Uterus (tissue), 4 donors: ENCODE results near the gene TARS3. TPM values are rescaled to one million over a fixed set of nuclear protein-coding genes. Genes with fewer than 3 reads are reported as not detected.
"Not testable (repeated sequence)": the region's sequence is repeated elsewhere in the genome, so short reads cannot be mapped to it uniquely, and the experiment has no call there.

ENCODE experiments used
- DNase-seq, 2 donors: peaks; one replicate each; pipeline ENCODE4 v3.0.0-alpha.2; 2019 to 2020
- H3K27ac ChIP-seq, 2 donors: fragments of 200-600 bp; sonication (generic); 1 replicate in 1 of 2; 2 replicates in 1 of 2; pipeline ENCODE4 v1.5.1; 2016 to 2018
- H3K27me3 ChIP-seq, 2 donors: fragments of 200-600 bp; sonication (generic); one replicate each; pipeline ENCODE4 v1.5.1; 2018 to 2019; ENCODE audit warnings: control low read depth in 1 of 2
- H3K36me3 ChIP-seq, 2 donors: fragments of 200-600 bp; sonication (generic); one replicate each; pipeline ENCODE4 v1.5.1; 2019; ENCODE audit warnings: control low read depth in 1 of 2
- H3K4me1 ChIP-seq, 2 donors: fragments of 200-600 bp; sonication (generic); one replicate each; pipeline ENCODE4 v1.5.1; 2018 to 2019; ENCODE audit warnings: control low read depth in 1 of 2
- H3K4me3 ChIP-seq, 2 donors: fragments of 200-600 bp; sonication (generic); 1 replicate in 1 of 2; 2 replicates in 1 of 2; pipeline ENCODE4 v1.5.1; 2018 to 2019; ENCODE audit warnings: mild to moderate bottlenecking in 1 of 2
- H3K9me3 ChIP-seq, 2 donors: fragments of 200-600 bp; sonication (generic); one replicate each; pipeline ENCODE4 v1.5.1; 2019; ENCODE audit warnings: control low read depth in 1 of 2
- CTCF ChIP-seq, 4 experiments: fragments of 200-600 bp in 2 of 4; fragments of 450-650 bp in 2 of 4; sonication (generic) in 2 of 4; IDR thresholded peaks; one replicate each; pipeline ENCODE4 v1.5.1; 2016 to 2019; ENCODE audit warnings: antibody characterized with exemption in 4 of 4, mild to moderate bottlenecking in 2 of 4, moderate library complexity in 1 of 4
- POLR2A ChIP-seq, 2 donors: fragments of 450-650 bp; IDR thresholded peaks; one replicate each; pipeline ENCODE4 v1.6.1; 2016; ENCODE audit warnings: antibody characterized with exemption in 2 of 2, mild to moderate bottlenecking in 1 of 2, moderate library complexity in 1 of 2
- intact Hi-C: fragments of 100-400 bp; cut with DNase I; formaldehyde crosslinking; loops from one replicate; pipeline ENCODE4 v1.15.1; 2023; ENCODE audit warnings: low total_unique reads
- total RNA-seq, 4 donors: library from RNA; depleted of rRNA in 3 of 4; stranded (reverse); fragments of >200 nt in 3 of 4; gene quantifications; one replicate each; pipeline versions ENCODE4 v1.1.0 to v1.2.4, GENCODE V29; 2014 to 2023
- donor health status: DM: yes; HTN: yes; CAD: no.

Gene TARS3
- total RNA-seq = 10 to 100 TPM in 3 of 4 donors, 1 to 10 TPM in 1; 3.3 to 24.8 (median 17.7) TPM

GRCh38 chr15:101723874-101724674 is at the start of gene TARS3:
TARS3 (minus strand) TSS chr15:101724473; CDS start chr15:101724387, 86 bp downstream.
- Histone ChIP-seq H3K9me3 (no peaks in the 10 kb centered on the region), H3K27ac (peak within 1 kb of the TSS; percentile 79 to 87), H3K27me3 (no peaks in the 10 kb centered on the region), H3K4me3 (peak within 1 kb of the TSS; percentile 55 to 69), H3K4me1 (no peaks in the 10 kb centered on the region), H3K36me3 (no peaks in the 10 kb centered on the region)
- peak; percentile 94 to 95 for DNase-seq
- TF ChIP-seq CTCF (IDR thresholded peaks at IDR 0.05) (peak in 3 of 4 experiments; percentile 14 to 43 (median 33)), POLR2A (IDR thresholded peaks at IDR 0.05) (peak; percentile 62 to 93)
- intact Hi-C loops = no loop called here

- Histone ChIP-seq H3K9me3 (no peaks in the 10 kb centered on the region), H3K4me3 (no peak overlapping the region), H3K36me3 (no peaks in the 10 kb centered on the region), H3K4me1 (no peaks in the 10 kb centered on the region), H3K27ac (no peak overlapping the region), H3K27me3 (no peaks in the 10 kb centered on the region)
- no peak for TF ChIP-seq POLR2A (IDR thresholded peaks at IDR 0.05)
- TF ChIP-seq CTCF (IDR thresholded peaks at IDR 0.05) = no peak
- no peak for DNase-seq
- intact Hi-C loops = no loop called here
These were observed 49.3 kb upstream of the TARS3 start for GRCh38 chr15:101773496-101774100.

GRCh38 chr15:101772921-101773320 is 48.6 kb upstream of the TARS3 start:
- DNase-seq = no peak
- H3K36me3 ChIP-seq = no peaks in the 10 kb centered on the region
- no peaks in the 10 kb centered on the region for H3K9me3 ChIP-seq
- H3K27ac ChIP-seq = no peak overlapping the region
- H3K4me3 ChIP-seq = no peak overlapping the region
- H3K27me3 ChIP-seq = no peaks in the 10 kb centered on the region
- intact Hi-C loops = no loop called here
- no peaks in the 10 kb centered on the region for H3K4me1 ChIP-seq
- TF ChIP-seq POLR2A (IDR thresholded peaks at IDR 0.05) (no peak), CTCF (IDR thresholded peaks at IDR 0.05) (no peak)

- H3K4me3 ChIP-seq, H3K27me3 ChIP-seq, H3K9me3 ChIP-seq, H3K36me3 ChIP-seq, DNase-seq, H3K27ac ChIP-seq, intact Hi-C loops, H3K4me1 ChIP-seq: not testable (repeated sequence)
These were observed 42.9 kb upstream of the TARS3 start for GRCh38 chr15:101767083-101767640.

GRCh38 chr15:101765772-101766456 is 41.6 kb upstream of the TARS3 start:
- no peaks in the 10 kb centered on the region for H3K4me1 ChIP-seq
- TF ChIP-seq CTCF (IDR thresholded peaks at IDR 0.05) (no peak), POLR2A (IDR thresholded peaks at IDR 0.05) (no peak)
- no peak overlapping the region for H3K27ac ChIP-seq
- H3K36me3 ChIP-seq = no peaks in the 10 kb centered on the region
- H3K27me3 ChIP-seq = no peaks in the 10 kb centered on the region
- H3K9me3 ChIP-seq = no peaks in the 10 kb centered on the region
- no peak for DNase-seq
- H3K4me3 ChIP-seq = no peak overlapping the region
- intact Hi-C loops = no loop called here

GRCh38 chr15:101765340-101765671 is 41.0 kb upstream of the TARS3 start:
- H3K9me3 ChIP-seq, H3K27me3 ChIP-seq, DNase-seq, H3K27ac ChIP-seq, H3K4me1 ChIP-seq, H3K4me3 ChIP-seq, intact Hi-C loops, H3K36me3 ChIP-seq: not testable (repeated sequence)

- intact Hi-C loops, H3K27me3 ChIP-seq, H3K4me1 ChIP-seq, H3K4me3 ChIP-seq, H3K9me3 ChIP-seq, H3K27ac ChIP-seq, H3K36me3 ChIP-seq, DNase-seq: not testable (repeated sequence)
These were observed 40.5 kb upstream of the TARS3 start for GRCh38 chr15:101764669-101765339.

GRCh38 chr15:101746716-101747082 is 22.4 kb upstream of the TARS3 start:
- H3K27ac ChIP-seq, H3K27me3 ChIP-seq, H3K9me3 ChIP-seq, H3K4me1 ChIP-seq, DNase-seq, H3K4me3 ChIP-seq, intact Hi-C loops, H3K36me3 ChIP-seq: not testable (repeated sequence)
